Lower lobe of right lung (tissue), 2 donors: ENCODE data around the gene DEFB126. TPM values are rescaled to one million over a fixed set of nuclear protein-coding genes. Genes with fewer than 3 reads are reported as not detected.
"Not testable (repeated sequence)": the region's sequence is repeated elsewhere in the genome, so short reads cannot be mapped to it uniquely, and the experiment has no call there.

Experiments
- ATAC-seq, 2 donors: fragments of 200-7000 bp; cut with Tn5 transposase; one replicate each; pipeline ENCODE4 v1.9.1; 2020 to 2022; ENCODE audit warnings: mild to moderate bottlenecking in 2 of 2, moderate library complexity in 2 of 2
- DNase-seq: peaks from one replicate; pipeline ENCODE4 v3.0.0-alpha.2; 2020
- H3K27ac ChIP-seq: fragments of 200-600 bp; one replicate; pipeline ENCODE4 v1.8.0; 2022
- H3K27me3 ChIP-seq: fragments of 200-600 bp; one replicate; pipeline ENCODE4 v1.8.0; 2022; ENCODE audit warnings: low read depth
- H3K36me3 ChIP-seq: fragments of 200-600 bp; one replicate; pipeline ENCODE4 v1.8.0; 2022; ENCODE audit warnings: mild to moderate bottlenecking
- H3K4me1 ChIP-seq: fragments of 200-600 bp; one replicate; pipeline ENCODE4 v1.8.0; 2022
- H3K4me3 ChIP-seq: fragments of 200-600 bp; one replicate; pipeline ENCODE4 v1.8.0; 2022; ENCODE audit warnings: mild to moderate bottlenecking
- H3K9me3 ChIP-seq: fragments of 200-600 bp; one replicate; pipeline ENCODE4 v1.8.0; 2022
- intact Hi-C: fragments of 100-400 bp; cut with DNase I; formaldehyde crosslinking; loops from one replicate; pipeline ENCODE4 v1.11.0; 2022
- long read RNA-seq: library from polyadenylated mRNA; unstranded; transcript quantifications from one replicate; pipeline ENCODE4 v2.0.0, GENCODE V29; 2021
- total RNA-seq: library from RNA; stranded (reverse); fragmentation: NEBNext Ultra II Directional; extraction: Animal tissue kit (Norgen Biotek cat#: 25700); gene quantifications from one replicate; pipeline ENCODE4 v1.2.1, GENCODE V29; 2021
- TF ChIP-seq, protein P1 (sequence below): fragments of 200-600 bp; IDR thresholded peaks from one replicate; pipeline ENCODE4 v1.8.0; 2022; ENCODE audit warnings: antibody characterized with exemption, mild to moderate bottlenecking
- donor health status: DM: no; HTN: yes; CAD: no; lungs with severe emphysema.

DEFB126 gene, protein sequence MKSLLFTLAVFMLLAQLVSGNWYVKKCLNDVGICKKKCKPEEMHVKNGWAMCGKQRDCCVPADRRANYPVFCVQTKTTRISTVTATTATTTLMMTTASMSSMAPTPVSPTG
- not detected for total RNA-seq
- long read RNA-seq: 0 reads

DNA sequence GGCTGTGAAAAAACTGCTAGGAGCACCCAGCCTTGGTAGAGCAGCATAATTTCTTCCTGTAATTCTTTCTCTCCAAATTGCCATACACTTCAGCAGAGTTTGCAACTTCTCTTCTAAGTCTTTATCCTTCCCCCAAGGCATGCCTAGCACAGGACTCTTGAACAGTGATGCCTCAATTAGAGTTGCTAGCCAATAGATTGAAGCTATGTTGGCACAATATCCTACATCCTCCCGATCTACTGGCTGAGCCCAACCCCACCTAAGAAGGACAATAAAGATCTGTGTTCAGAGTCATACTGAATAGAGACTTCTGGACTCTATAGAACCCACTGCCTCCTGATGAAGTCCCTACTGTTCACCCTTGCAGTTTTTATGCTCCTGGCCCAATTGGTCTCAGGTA lies at the start of gene DEFB126:
Gene DEFB126 (plus strand): TSS at position 301 of the 400 bp plus-strand sequence. CDS start 39 bp downstream, at position 340.
- H3K9me3 ChIP-seq: no peaks in the 10 kb centered on the region
- no peaks in the 10 kb centered on the region for H3K36me3 ChIP-seq
- H3K4me1 ChIP-seq: no peaks in the 10 kb centered on the region
- no peak within 1 kb of the TSS for H3K4me3 ChIP-seq
- TF ChIP-seq, protein P1, sequence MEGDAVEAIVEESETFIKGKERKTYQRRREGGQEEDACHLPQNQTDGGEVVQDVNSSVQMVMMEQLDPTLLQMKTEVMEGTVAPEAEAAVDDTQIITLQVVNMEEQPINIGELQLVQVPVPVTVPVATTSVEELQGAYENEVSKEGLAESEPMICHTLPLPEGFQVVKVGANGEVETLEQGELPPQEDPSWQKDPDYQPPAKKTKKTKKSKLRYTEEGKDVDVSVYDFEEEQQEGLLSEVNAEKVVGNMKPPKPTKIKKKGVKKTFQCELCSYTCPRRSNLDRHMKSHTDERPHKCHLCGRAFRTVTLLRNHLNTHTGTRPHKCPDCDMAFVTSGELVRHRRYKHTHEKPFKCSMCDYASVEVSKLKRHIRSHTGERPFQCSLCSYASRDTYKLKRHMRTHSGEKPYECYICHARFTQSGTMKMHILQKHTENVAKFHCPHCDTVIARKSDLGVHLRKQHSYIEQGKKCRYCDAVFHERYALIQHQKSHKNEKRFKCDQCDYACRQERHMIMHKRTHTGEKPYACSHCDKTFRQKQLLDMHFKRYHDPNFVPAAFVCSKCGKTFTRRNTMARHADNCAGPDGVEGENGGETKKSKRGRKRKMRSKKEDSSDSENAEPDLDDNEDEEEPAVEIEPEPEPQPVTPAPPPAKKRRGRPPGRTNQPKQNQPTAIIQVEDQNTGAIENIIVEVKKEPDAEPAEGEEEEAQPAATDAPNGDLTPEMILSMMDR: no peak
- no peak for DNase-seq
- intact Hi-C loops: no loop called here
- no peak for ATAC-seq
- H3K27me3 ChIP-seq: no peaks in the 10 kb centered on the region
- H3K27ac ChIP-seq: no peak within 1 kb of the TSS

DNA sequence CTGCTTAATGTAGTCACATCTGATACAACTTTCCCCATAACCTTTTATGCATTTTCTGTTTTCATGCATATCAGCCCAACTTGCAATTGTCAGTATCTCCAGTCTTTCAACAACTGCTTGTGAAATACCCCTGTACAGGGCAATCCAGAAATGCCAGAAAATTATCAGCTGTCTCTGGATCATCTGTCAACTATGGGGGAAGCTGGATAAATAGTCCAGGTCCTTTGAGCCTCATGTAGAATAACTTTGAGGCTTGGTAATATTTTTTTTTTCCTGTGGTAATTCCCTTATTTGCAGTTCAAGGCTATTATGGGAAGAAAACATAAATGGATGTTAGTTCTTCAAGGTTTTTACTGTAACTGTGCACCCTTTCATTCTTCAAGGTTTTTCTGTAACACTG lies 48.7 kb upstream of the DEFB126 start:
- DNase-seq (no peak), ATAC-seq (no peak)
- Histone ChIP-seq H3K4me3 (no peak overlapping the region), H3K27me3 (no peaks in the 10 kb centered on the region), H3K9me3 (peaks cover 13% of the 10 kb centered on the region), H3K27ac (no peak overlapping the region), H3K36me3 (no peaks in the 10 kb centered on the region), H3K4me1 (no peaks in the 10 kb centered on the region)
- TF ChIP-seq, protein P1: no peak
- intact Hi-C loops: no loop called here

DNA sequence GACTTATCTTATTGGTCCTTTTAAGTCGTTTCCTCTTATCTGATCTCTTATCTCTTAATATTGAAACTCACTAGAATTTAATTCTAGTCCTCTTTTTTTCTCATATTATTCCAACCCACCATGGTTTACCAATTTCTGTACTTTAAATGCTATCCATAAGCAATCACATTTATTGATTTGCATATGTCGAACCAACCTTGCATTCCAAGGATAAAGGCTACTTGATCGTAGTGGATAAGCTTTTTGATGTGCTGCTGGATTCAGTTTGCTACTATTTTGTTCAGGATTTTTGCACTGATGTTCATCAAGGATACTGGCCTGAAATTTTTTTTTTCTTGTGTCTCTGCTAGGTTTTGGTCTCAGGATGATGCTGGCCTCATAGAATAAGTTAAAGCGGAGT lies 47.2 kb upstream of the DEFB126 start:
- intact Hi-C loops: no loop called here
- no peak overlapping the region for H3K27ac ChIP-seq
- TF ChIP-seq, protein P1: no peak
- no peaks in the 10 kb centered on the region for H3K36me3 ChIP-seq
- DNase-seq: no peak
- no peak overlapping the region for H3K4me3 ChIP-seq
- H3K27me3 ChIP-seq: no peaks in the 10 kb centered on the region
- H3K4me1 ChIP-seq: no peaks in the 10 kb centered on the region
- peaks cover 13% of the 10 kb centered on the region for H3K9me3 ChIP-seq
- ATAC-seq: no peak

DNA sequence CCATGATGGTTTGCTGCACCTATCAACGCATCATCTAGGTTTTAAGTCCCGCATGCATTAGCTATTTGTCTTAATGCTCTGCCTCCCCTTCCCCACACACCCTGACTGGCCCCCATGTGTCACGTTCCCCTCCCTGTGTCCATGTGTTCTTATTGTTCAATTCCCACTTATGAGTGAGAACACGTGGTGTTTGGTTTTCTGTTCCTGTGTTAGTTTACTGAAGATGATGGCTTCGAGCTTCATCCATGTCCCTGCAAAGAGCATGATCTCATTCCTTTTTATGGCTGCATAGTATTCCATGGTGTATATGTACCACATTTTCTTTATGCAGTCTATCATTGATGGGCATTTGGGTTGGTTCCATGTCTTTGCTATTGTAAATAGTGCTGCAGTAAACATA lies 44.7 kb upstream of the DEFB126 start:
- H3K36me3 ChIP-seq, intact Hi-C loops, ATAC-seq, H3K27ac ChIP-seq, H3K4me1 ChIP-seq, H3K27me3 ChIP-seq, H3K4me3 ChIP-seq, DNase-seq: not testable (repeated sequence)
- peaks cover 13% of the 10 kb centered on the region for H3K9me3 ChIP-seq

DNA sequence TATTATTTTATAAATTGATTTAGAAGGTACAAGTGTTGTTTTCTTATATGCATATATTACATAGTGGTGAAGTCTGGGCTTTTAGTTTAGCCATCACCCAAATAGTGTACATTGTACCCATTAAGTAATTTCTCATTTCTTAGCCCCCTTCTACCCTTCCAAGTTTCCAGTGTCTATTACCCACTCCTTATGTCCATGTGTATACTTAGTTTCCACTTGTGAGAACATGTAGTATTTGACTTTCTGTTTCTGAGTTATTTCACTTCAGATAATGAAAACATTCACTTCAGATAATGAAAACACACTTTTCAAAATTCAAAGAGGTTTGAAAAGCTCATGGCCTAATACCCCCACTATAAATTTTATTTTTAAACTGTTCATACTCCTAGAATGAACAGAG lies 40.4 kb upstream of the DEFB126 start:
- no peaks in the 10 kb centered on the region for H3K4me1 ChIP-seq
- H3K36me3 ChIP-seq: no peaks in the 10 kb centered on the region
- ATAC-seq: peak; percentile 42 to 87
- H3K27ac ChIP-seq: no peak overlapping the region
- TF ChIP-seq, protein P1: no peak
- H3K27me3 ChIP-seq: peaks cover 23% of the 10 kb centered on the region
- no peak for DNase-seq
- no peak overlapping the region for H3K4me3 ChIP-seq
- intact Hi-C loops: no loop called here
- no peaks in the 10 kb centered on the region for H3K9me3 ChIP-seq

DNA sequence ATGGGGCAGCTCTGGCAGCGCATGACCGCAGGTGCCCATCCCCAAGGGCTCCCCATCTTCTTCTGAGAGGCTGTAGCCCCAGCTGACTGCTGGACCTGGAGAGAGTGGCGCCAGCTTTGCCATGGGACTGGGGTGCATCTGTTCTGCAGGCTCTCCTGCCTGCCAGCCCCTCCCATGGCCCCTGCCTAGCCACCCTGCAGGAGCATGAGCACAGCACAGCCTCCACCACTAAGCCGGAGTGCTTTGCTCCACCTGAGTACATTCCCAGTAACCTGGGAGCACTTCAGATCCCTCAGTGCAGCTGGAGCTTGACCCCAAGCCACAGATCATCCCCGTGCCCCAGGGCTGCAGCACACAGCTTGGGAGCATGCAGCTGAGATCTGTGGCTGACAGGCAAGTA lies 38.9 kb upstream of the DEFB126 start:
- Histone ChIP-seq H3K4me1 (no peaks in the 10 kb centered on the region), H3K4me3 (no peak overlapping the region), H3K9me3 (no peaks in the 10 kb centered on the region), H3K27me3 (peaks cover 23% of the 10 kb centered on the region), H3K27ac (no peak overlapping the region), H3K36me3 (no peaks in the 10 kb centered on the region)
- TF ChIP-seq, protein P1: no peak
- ATAC-seq (peak; percentile 19 to 35), DNase-seq (no peak)
- intact Hi-C loops: no loop called here
